ENCODE data around the gene COPRS.

DNA sequence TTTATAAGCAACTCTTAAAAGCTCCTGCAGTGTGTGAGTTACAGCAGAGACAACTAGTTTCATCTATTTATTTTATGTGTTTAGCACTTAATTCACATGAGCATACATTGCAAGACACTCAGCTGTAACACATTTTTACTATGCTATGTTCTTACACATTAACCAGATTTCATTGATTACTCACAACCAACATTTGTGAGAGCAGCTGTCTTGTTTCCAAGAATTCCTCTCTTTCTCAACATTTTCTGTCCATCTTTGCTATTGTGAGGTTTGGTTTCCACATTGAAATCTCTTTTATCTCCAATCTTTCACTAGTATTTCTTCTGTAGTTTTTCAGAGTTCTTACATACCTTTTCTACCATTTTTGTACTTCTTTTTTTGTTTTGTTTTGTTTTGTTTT lies 51.2 kb downstream of the COPRS start:
- TF ChIP-seq, protein P1, sequence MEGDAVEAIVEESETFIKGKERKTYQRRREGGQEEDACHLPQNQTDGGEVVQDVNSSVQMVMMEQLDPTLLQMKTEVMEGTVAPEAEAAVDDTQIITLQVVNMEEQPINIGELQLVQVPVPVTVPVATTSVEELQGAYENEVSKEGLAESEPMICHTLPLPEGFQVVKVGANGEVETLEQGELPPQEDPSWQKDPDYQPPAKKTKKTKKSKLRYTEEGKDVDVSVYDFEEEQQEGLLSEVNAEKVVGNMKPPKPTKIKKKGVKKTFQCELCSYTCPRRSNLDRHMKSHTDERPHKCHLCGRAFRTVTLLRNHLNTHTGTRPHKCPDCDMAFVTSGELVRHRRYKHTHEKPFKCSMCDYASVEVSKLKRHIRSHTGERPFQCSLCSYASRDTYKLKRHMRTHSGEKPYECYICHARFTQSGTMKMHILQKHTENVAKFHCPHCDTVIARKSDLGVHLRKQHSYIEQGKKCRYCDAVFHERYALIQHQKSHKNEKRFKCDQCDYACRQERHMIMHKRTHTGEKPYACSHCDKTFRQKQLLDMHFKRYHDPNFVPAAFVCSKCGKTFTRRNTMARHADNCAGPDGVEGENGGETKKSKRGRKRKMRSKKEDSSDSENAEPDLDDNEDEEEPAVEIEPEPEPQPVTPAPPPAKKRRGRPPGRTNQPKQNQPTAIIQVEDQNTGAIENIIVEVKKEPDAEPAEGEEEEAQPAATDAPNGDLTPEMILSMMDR (IDR thresholded peaks at IDR 0.05): no peak
- TF ChIP-seq POLR2A (IDR thresholded peaks at IDR 0.05): no peak

All from body of pancreas (tissue), 4 donors.